Ecto neural progenitor cell (in vitro differentiated cells): ENCODE measurements around the gene ILDR1.
"Not testable (repeated sequence)": the region's sequence is repeated elsewhere in the genome, so short reads cannot be mapped to it uniquely, and the experiment has no call there.

ENCODE experiments used
- DNase-seq: peaks from one replicate; pipeline ENCODE4 v3.0.0-alpha.2; 2018; ENCODE audit warnings: low spot score

The ILDR1 gene

DNA sequence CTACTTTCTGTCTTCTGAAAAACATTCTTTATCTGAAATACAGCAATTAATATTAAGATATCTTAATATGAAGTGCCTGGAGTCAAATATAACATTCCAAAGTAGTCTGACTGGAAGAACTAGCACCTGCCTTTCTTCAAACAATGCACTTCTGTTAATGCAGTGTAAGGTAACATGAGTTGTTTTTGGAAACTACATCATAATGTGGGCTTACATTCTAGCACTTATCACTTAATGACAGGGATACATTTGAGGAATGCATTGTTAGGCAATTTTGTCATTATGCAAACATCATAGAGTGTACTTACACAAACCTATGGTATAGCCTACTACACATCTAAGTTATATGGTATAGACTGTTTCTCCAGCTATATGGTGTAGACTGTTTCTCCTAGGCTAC is 78.6 kb downstream of the ILDR1 start:
- no peak for DNase-seq

DNA sequence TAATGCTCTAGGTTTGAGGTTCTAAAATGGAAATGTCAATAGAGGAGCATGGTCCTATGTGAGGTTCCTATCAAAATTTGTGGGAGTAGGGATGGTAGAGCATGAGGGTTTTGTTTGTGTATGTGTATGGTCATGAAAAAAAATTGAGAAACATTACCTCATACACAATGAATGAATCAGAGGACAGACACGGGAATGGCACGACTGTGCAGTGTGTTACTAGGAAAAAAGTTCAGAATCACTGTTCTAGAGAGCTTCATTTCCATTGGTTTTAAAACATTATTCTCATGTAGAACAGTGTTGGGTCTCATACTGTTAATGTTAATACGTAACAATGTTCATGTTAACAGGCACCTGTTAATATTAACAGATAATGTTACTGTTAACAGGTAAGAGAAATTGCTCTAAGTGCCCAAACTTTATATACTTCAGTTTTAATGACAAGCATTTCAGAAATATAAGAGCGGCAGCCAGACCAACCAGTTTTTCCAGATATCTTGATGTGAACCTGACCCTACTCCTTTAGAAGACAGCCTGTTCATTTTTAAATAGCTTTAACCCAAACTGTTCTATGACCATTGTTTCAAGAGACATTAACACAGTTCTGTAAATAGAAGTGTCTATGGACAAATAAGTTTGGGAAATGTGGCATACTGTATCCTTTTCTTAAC is 79.8 kb downstream of the ILDR1 start:
- DNase-seq: no peak

- no peak for DNase-seq
Observed at GRCh38 chr3:121941592-121941991, 80.5 kb downstream of the ILDR1 start.

- not testable (repeated sequence) for DNase-seq
Observed at GRCh38 chr3:121938141-121938855, 83.7 kb downstream of the ILDR1 start.
